Subcutaneous abdominal adipose tissue (tissue), 5 donors: ENCODE measurements around the gene ALX3.

Experiments used
- H3K27ac ChIP-seq: one replicate; pipeline ENCODE4 v1.7.0; 2013; ENCODE audit warnings: low read depth, mild to moderate bottlenecking, inconsistent platforms, low read length, moderate library complexity
- H3K27me3 ChIP-seq, 5 donors: one replicate each; pipeline ENCODE4 v1.7.0; 2013; ENCODE audit warnings: low read length in 5 of 5, inconsistent platforms in 1 of 5; ENCODE audit not compliant: control insufficient read depth in 5 of 5, insufficient read depth in 4 of 5
- H3K36me3 ChIP-seq, 5 donors: one replicate each; pipeline ENCODE4 v1.7.0; 2013; ENCODE audit warnings: low read length in 5 of 5; ENCODE audit not compliant: control insufficient read depth in 5 of 5, insufficient read depth in 5 of 5
- H3K4me1 ChIP-seq, 5 donors: one replicate each; pipeline ENCODE4 v1.7.0; 2013; ENCODE audit warnings: low read length in 5 of 5, mild to moderate bottlenecking in 3 of 5, moderate library complexity in 1 of 5; ENCODE audit not compliant: control insufficient read depth in 5 of 5, insufficient read depth in 5 of 5
- H3K4me3 ChIP-seq, 5 donors: one replicate each; pipeline ENCODE4 v1.7.0; 2013; ENCODE audit warnings: low read length in 5 of 5, low read depth in 1 of 5
- H3K9ac ChIP-seq, 5 donors: one replicate each; pipeline ENCODE4 v1.7.0; 2013; ENCODE audit warnings: low read length in 5 of 5, mild to moderate bottlenecking in 4 of 5, moderate library complexity in 3 of 5
- H3K9me3 ChIP-seq, 5 donors: one replicate each; pipeline ENCODE4 v1.7.0; 2013; ENCODE audit warnings: low read length in 5 of 5; ENCODE audit not compliant: control insufficient read depth in 5 of 5
- donor health status: healthy.
- donor health status: healthy.
- donor health status: healthy.
- donor health status: healthy.
- donor health status: healthy.

ALX3 gene

GRCh38 chr1:110057963-110058518 lies 12.4 kb downstream of the ALX3 start:
- Histone ChIP-seq H3K4me1 (peaks cover 3 to 27% (median 15%) of the 10 kb centered on the region in 5 donors), H3K36me3 (peaks cover 0 to 76% (median 56%) of the 10 kb centered on the region in 5 donors), H3K9ac (no peak overlapping the region), H3K4me3 (no peak overlapping the region), H3K9me3 (no peaks in the 10 kb centered on the region), H3K27ac (peak overlapping the region; percentile 15), H3K27me3 (no peaks in the 10 kb centered on the region)

- Histone ChIP-seq H3K9ac (peak overlapping the region in 2 of 5 donors; percentile 4 to 26), H3K9me3 (no peaks in the 10 kb centered on the region), H3K27me3 (no peaks in the 10 kb centered on the region), H3K4me3 (no peak overlapping the region), H3K4me1 (peaks cover 3 to 21% (median 10%) of the 10 kb centered on the region in 5 donors), H3K36me3 (peaks cover 0 to 89% (median 66%) of the 10 kb centered on the region in 5 donors), H3K27ac (peak overlapping the region; percentile 20)
Measured at GRCh38 chr1:110056776-110057175, 13.7 kb downstream of the ALX3 start.

GRCh38 chr1:110056285-110056683 lies 14.2 kb downstream of the ALX3 start:
- Histone ChIP-seq H3K27ac (peak overlapping the region; percentile 20), H3K4me1 (peaks cover 3 to 21% (median 10%) of the 10 kb centered on the region in 5 donors), H3K9ac (peak overlapping the region in 2 of 5 donors; percentile 4 to 26), H3K36me3 (peaks cover 0 to 89% (median 70%) of the 10 kb centered on the region in 5 donors), H3K4me3 (no peak overlapping the region), H3K27me3 (no peaks in the 10 kb centered on the region), H3K9me3 (no peaks in the 10 kb centered on the region)

- Histone ChIP-seq H3K9me3 (no peaks in the 10 kb centered on the region), H3K27me3 (no peaks in the 10 kb centered on the region), H3K36me3 (peaks cover 0 to 93% (median 75%) of the 10 kb centered on the region in 5 donors), H3K4me1 (peaks cover 4 to 22% (median 13%) of the 10 kb centered on the region in 5 donors), H3K9ac (no peak overlapping the region), H3K4me3 (no peak overlapping the region), H3K27ac (no peak overlapping the region)
Measured at GRCh38 chr1:110055493-110056284, 14.8 kb downstream of the ALX3 start.

GRCh38 chr1:110053552-110054428 lies 16.7 kb downstream of the ALX3 start:
- no peak overlapping the region for H3K9ac ChIP-seq
- H3K4me1 ChIP-seq = peaks cover 4 to 37% (median 26%) of the 10 kb centered on the region in 5 donors
- no peak overlapping the region for H3K27ac ChIP-seq
- peaks cover 0 to 100% (median 91%) of the 10 kb centered on the region in 5 donors for H3K36me3 ChIP-seq
- no peak overlapping the region for H3K4me3 ChIP-seq
- H3K9me3 ChIP-seq = no peaks in the 10 kb centered on the region
- no peaks in the 10 kb centered on the region for H3K27me3 ChIP-seq

GRCh38 chr1:110051262-110051648 lies 19.2 kb downstream of the ALX3 start:
- Histone ChIP-seq H3K9ac (no peak overlapping the region), H3K9me3 (no peaks in the 10 kb centered on the region), H3K27me3 (no peaks in the 10 kb centered on the region), H3K27ac (no peak overlapping the region), H3K4me3 (no peak overlapping the region), H3K36me3 (peaks cover 3 to 99% (median 96%) of the 10 kb centered on the region in 5 donors), H3K4me1 (peaks cover 0 to 25% (median 14%) of the 10 kb centered on the region in 5 donors)

GRCh38 chr1:110050602-110051261 lies 19.7 kb downstream of the ALX3 start:
- H3K27ac ChIP-seq = peak overlapping the region; percentile 23
- no peaks in the 10 kb centered on the region for H3K27me3 ChIP-seq
- H3K4me3 ChIP-seq = no peak overlapping the region
- no peaks in the 10 kb centered on the region for H3K9me3 ChIP-seq
- H3K4me1 ChIP-seq = peaks cover 0 to 24% (median 13%) of the 10 kb centered on the region in 5 donors
- peaks cover 3 to 99% (median 90%) of the 10 kb centered on the region in 5 donors for H3K36me3 ChIP-seq
- H3K9ac ChIP-seq = peak overlapping the region in 1 of 5 donors; percentile 18

- peaks cover 0 to 24% (median 13%) of the 10 kb centered on the region in 5 donors for H3K4me1 ChIP-seq
- no peaks in the 10 kb centered on the region for H3K27me3 ChIP-seq
- H3K9ac ChIP-seq = peak overlapping the region in 1 of 5 donors; percentile 18
- H3K36me3 ChIP-seq = peaks cover 3 to 99% (median 90%) of the 10 kb centered on the region in 5 donors
- peak overlapping the region; percentile 23 for H3K27ac ChIP-seq
- H3K4me3 ChIP-seq = no peak overlapping the region
- no peaks in the 10 kb centered on the region for H3K9me3 ChIP-seq
Measured at GRCh38 chr1:110049801-110050601, 20.5 kb downstream of the ALX3 start.
